HCT116 (cell line): ENCODE data around the gene MPHOSPH10. TPM values are rescaled to one million over a fixed set of nuclear protein-coding genes. Genes with fewer than 3 reads are reported as not detected.
"Not testable (repeated sequence)": the region's sequence is repeated elsewhere in the genome, so short reads cannot be mapped to it uniquely, and the experiment has no call there.

ENCODE experiments used
- ATAC-seq: fragments of 200-7000 bp; cut with Tn5 transposase; 2 replicates; pipeline ENCODE4 v1.9.1; 2020; ENCODE audit warnings: mild to moderate bottlenecking, moderate library complexity
- BruUV-seq: library from RNA; stranded (reverse); fragments of 400-500 nt; replicated peaks from 2 replicates; lab custom pipeline; 2021; lab: Mats Ljungman, UMichigan
- CTCF ChIA-PET: fragments of 300-600 bp; sonication (Branson Sonifier 250); formaldehyde crosslinking; loops from one replicate; lab custom pipeline; 2021; ENCODE audit warnings: antibody characterized with exemption; lab: Charles Lee
- POLR2A ChIA-PET: fragments of 300-600, 350-600 bp; sonication (Branson Sonifier 250); formaldehyde crosslinking; loops from one replicate; lab custom pipeline; 2021; ENCODE audit warnings: antibody characterized with exemption; lab: Charles Lee
- RAD21 ChIA-PET, 2 experiments: fragments of 300-600 bp; sonication (Branson Sonifier 250); formaldehyde crosslinking; loops; one replicate each; lab custom pipeline; 2023; ENCODE audit warnings: low total read pairs in 2 of 2; ENCODE audit not compliant: uncharacterized antibody in 2 of 2, unreplicated experiment in 2 of 2, low non-redundant PET in 1 of 2; lab: Charles Lee
- DNase-seq: peaks from one replicate; pipeline ENCODE4 v3.0.0-alpha.2; 2010; ENCODE audit warnings: low read depth, low spot score
- H2AFZ ChIP-seq: fragments of 200-600 bp; shearing (Covaris generic), sonication (generic); 2 replicates; pipeline ENCODE4 v1.6.1; 2017; ENCODE audit warnings: low read depth, mixed run types, mixed read lengths, antibody characterized with exemption, low read length; ENCODE audit not compliant: poor library complexity, severe bottlenecking
- H3K27ac ChIP-seq: 2 replicates; pipeline ENCODE4 v1.5.1; 2012; ENCODE audit warnings: low read depth, low read length
- H3K27me3 ChIP-seq: fragments of 200-600 bp; sonication (generic); 2 replicates; pipeline ENCODE4 v1.6.1; 2016; ENCODE audit warnings: mixed run types, low read length, mixed read lengths; ENCODE audit not compliant: insufficient read depth
- H3K36me3 ChIP-seq, 2 experiments: fragments of 200-500 bp in 1 of 2; fragments of 200-600 bp in 1 of 2; sonication (Bioruptor generic) in 1 of 2; sonication (generic) in 1 of 2; 2 replicates each; pipeline versions ENCODE4 v1.5.1 to v1.6.1; 2014 to 2016; ENCODE audit warnings: low read length in 2 of 2, inconsistent platforms in 1 of 2, mixed read lengths in 1 of 2, mixed run types in 1 of 2; ENCODE audit not compliant: insufficient read depth in 2 of 2, control insufficient read depth in 1 of 2
- H3K4me1 ChIP-seq, 2 experiments: fragments of 200-600 bp in 1 of 2; sonication (generic) in 1 of 2; 2 replicates each; pipeline versions ENCODE4 v1.5.1 to v1.6.1; 2012 to 2017; ENCODE audit warnings: low read length in 2 of 2, inconsistent platforms in 1 of 2, mild to moderate bottlenecking in 1 of 2, mixed read lengths in 1 of 2, mixed run types in 1 of 2, moderate library complexity in 1 of 2; ENCODE audit not compliant: insufficient read depth in 2 of 2, control insufficient read depth in 1 of 2
- H3K4me2 ChIP-seq: fragments of 200-600 bp; sonication (generic); 2 replicates; pipeline ENCODE4 v1.6.1; 2017; ENCODE audit warnings: mixed run types, low read length, mixed read lengths
- H3K4me3 ChIP-seq, 2 experiments: fragments of 200-600 bp in 1 of 2; sonication (generic) in 1 of 2; replicated peaks in 1 of 2; 2 replicates each; pipeline ENCODE4 v1.5.1; 2011 to 2016; ENCODE audit warnings: low read length in 2 of 2, control low read depth in 1 of 2, low read depth in 1 of 2, mild to moderate bottlenecking in 1 of 2, mixed read lengths in 1 of 2, mixed run types in 1 of 2
- H3K79me2 ChIP-seq: fragments of 200-600 bp; sonication (generic); 2 replicates; pipeline ENCODE4 v1.6.1; 2017; ENCODE audit warnings: mild to moderate bottlenecking, mixed run types, low read length, moderate library complexity, mixed read lengths; ENCODE audit not compliant: insufficient read depth
- H3K9ac ChIP-seq: fragments of 200-600 bp; sonication (generic); 2 replicates; pipeline ENCODE4 v1.6.1; 2016; ENCODE audit warnings: low read length, mixed read lengths
- H3K9me2 ChIP-seq: fragments of 200-600 bp; sonication (generic), shearing (Covaris generic); 2 replicates; pipeline ENCODE4 v1.6.1; 2017; ENCODE audit warnings: mixed run types, mild to moderate bottlenecking, moderate library complexity; ENCODE audit not compliant: insufficient read depth
- H3K9me3 ChIP-seq, 2 experiments: fragments of 200-500 bp in 1 of 2; fragments of 200-600 bp in 1 of 2; sonication (Bioruptor generic) in 1 of 2; sonication (generic) in 1 of 2; 2 replicates each; pipeline ENCODE4 v1.6.1; 2014 to 2017; ENCODE audit warnings: low read length in 2 of 2, mixed read lengths in 2 of 2, inconsistent platforms in 1 of 2, low read depth in 1 of 2, mild to moderate bottlenecking in 1 of 2, mixed run types in 1 of 2, moderate library complexity in 1 of 2; ENCODE audit not compliant: control insufficient read depth in 1 of 2, insufficient read depth in 1 of 2
- H4K20me1 ChIP-seq: fragments of 200-600 bp; sonication (generic), shearing (Covaris generic); 2 replicates; pipeline ENCODE4 v1.6.1; 2017; ENCODE audit warnings: mixed run types, mild to moderate bottlenecking, moderate library complexity; ENCODE audit not compliant: insufficient read depth
- ELF1 ChIP-seq: IDR thresholded peaks from 2 replicates; pipeline ENCODE4 v1.6.1; 2012; ENCODE audit warnings: low read depth, borderline replicate concordance
- FOSL1 ChIP-seq: IDR thresholded peaks from 2 replicates; pipeline ENCODE4 v1.6.1; 2012; ENCODE audit warnings: low read depth
- POLR2AphosphoS5 ChIP-seq: IDR thresholded peaks from 2 replicates; pipeline ENCODE4 v1.6.1; 2011; ENCODE audit warnings: mild to moderate bottlenecking, low read depth, low read length, moderate library complexity
- ZFX ChIP-seq: fragments of 450-650 bp; IDR thresholded peaks from 2 replicates; pipeline ENCODE4 v1.6.1; 2017
- intact Hi-C: fragments of 100-400 bp; cut with micrococcal nuclease; formaldehyde crosslinking; loops from 2 replicates; pipeline ENCODE4 v1.10.0; 2022
- total RNA-seq: library from RNA; stranded (reverse); gene quantifications from one replicate; pipeline ENCODE4 v1.2.1, GENCODE V29; 2021; ENCODE audit not compliant: unreplicated experiment

Gene MPHOSPH10
- total RNA-seq, 1 experiment from 2014 or later, result 36.7 TPM

DNA sequence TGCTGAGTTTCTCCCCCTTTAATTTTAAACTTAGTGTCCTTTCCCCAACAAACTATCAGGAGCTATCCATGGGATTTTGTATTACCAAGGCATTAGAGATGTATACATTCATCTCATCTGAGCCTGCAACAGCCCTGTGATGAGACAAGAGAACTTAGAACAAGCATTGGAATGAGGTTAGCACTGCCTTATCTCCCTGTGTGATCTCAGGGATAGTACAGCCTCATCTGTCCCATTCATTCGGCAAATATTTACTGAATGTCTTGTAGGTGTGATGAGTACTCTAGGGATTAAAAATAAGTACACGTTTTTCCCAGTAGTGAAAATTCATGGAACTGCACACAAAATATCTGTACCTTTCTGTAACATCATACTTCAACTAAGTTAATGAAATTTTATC is 50.9 kb downstream of the MPHOSPH10 start:
- no peaks in the 10 kb centered on the region for H4K20me1 ChIP-seq
- no peaks in the 10 kb centered on the region for H3K27me3 ChIP-seq
- no peaks in the 10 kb centered on the region for H3K9me3 ChIP-seq
- H3K9me2 ChIP-seq, result no peaks in the 10 kb centered on the region
- H3K27ac ChIP-seq, result no peak overlapping the region
- no peak overlapping the region for H3K9ac ChIP-seq
- no peak overlapping the region for H3K4me3 ChIP-seq
- no peak overlapping the region for H3K4me2 ChIP-seq
- H3K79me2 ChIP-seq, result no peaks in the 10 kb centered on the region
- H2AFZ ChIP-seq, result no peak overlapping the region
- BruUV-seq, result no TSS peak
- intact Hi-C loops, result no loop called here
- no peak for TF ChIP-seq FOSL1
- no peak for TF ChIP-seq ELF1
- TF ChIP-seq POLR2AphosphoS5, result no peak
- TF ChIP-seq ZFX, result no peak
- H3K4me1 ChIP-seq, result peaks cover 0 to 4% of the 10 kb centered on the region in 2 experiments; a peak in 1 of 4 replicates
- POLR2A ChIA-PET, result no interaction called here
- RAD21 ChIA-PET, result no interaction called here
- DNase-seq (no peak), ATAC-seq (no peak)
- H3K36me3 ChIP-seq, result no peaks in the 10 kb centered on the region
- CTCF ChIA-PET, result no interaction called here

DNA sequence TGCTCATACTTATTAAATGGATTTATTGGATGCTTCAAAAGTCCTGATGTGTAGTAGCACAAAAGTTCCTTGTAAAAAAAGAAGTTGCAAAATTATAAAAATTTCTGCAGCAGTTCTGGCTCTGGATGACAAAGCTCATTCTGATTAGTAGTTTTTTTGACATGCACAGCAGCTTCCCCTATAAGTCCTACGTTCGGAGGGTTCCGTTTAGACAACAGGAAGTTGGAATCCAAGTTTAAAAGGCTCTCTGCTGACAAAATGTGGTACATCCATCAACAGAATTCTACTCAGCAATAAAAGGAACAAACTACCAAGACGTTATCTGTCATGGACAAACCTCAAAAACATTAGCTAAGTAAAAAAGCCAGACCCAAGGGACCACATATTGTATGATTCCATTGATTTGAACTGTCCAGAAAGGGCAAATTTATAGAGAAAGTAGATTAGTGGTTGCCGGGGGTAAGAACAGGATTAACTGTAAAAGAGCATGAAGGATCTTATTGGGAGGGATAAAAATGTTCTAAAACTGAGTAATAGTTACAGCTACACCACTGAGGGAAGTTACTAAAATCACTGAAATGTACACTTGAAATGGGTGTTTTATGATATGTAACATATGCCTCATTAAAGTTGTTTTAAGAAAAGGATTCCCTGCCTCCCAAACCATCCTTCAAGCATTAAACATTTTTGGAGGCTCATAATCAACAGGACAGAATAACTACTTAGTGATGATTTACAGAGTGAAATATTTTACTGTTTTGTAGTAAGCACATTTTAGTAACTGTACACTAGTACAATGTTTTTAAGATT is 53.1 kb downstream of the MPHOSPH10 start:
- H4K20me1 ChIP-seq, H3K9me2 ChIP-seq, H3K36me3 ChIP-seq, DNase-seq, H3K27ac ChIP-seq, H2AFZ ChIP-seq, POLR2A ChIA-PET, ATAC-seq, H3K4me3 ChIP-seq, H3K4me1 ChIP-seq, intact Hi-C loops, H3K9ac ChIP-seq, BruUV-seq, H3K27me3 ChIP-seq, H3K4me2 ChIP-seq, H3K9me3 ChIP-seq, RAD21 ChIA-PET, H3K79me2 ChIP-seq: not testable (repeated sequence)
- CTCF ChIA-PET, result interaction anchor here (1.0 kb wide), 1 partner anchor 327 kb away, joined by 3 read pairs; no protein-coding TSS in a partner anchor
